ENCODE data around the gene COL23A1. TPM values are rescaled to one million over a fixed set of nuclear protein-coding genes. Genes with fewer than 3 reads are reported as not detected.

Gene COL23A1
- polyA plus RNA-seq, 2 of the 4 experiments (the other 2 are of a cell fraction): not detected

DNA sequence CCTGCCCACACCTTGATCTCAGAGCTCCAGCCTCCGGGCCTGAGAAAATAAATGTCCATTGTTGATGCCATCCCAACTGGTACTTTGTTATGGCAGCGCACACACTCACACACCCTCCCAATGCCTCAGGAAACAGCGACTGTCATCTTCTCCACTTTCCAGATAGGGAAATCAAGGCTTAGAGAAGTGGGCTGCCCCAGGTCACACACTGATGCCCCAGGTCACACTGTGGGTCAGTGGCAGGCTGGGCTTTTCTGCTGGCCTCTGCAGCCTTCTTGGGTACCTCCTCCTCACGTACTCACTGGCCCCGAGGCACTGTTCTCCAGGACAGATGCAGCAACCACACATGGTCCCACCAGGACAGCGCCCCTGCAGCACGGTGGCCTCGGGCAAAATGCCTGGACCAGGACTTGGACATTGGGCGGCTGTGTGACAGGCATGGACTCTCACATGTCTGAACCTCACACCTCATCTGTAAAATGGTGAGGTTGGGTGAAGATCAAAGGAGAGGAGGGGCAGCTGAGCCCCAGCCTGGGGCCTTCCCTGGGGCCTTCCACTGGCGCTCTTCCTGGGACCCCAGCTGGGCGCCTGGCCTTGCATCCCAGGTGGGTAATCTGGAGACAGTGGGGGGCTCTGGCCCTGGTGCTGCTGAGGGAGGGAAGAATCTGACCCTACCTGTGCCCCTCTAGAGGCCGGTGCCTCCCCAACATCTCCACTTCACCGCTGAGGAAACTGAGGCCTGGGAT is 156.0 kb downstream of the COL23A1 start:
- ATAC-seq (no peak), FAIRE-seq (no peak), DNase-seq (ENCODE audit: low read depth in 1 of 2, low spot score in 1 of 2) (no peak)
- POLR2A ChIA-PET: no interaction called here
- Histone ChIP-seq H3K9me3 (peaks cover 10% of the 10 kb centered on the region; the same call in 2 of the 3 replicates), H3K4me3 (no peak overlapping the region), H3K27ac (no peak overlapping the region), H3K4me1 (no peaks in the 10 kb centered on the region), H3K4me2 (no peak overlapping the region)
- CTCF ChIA-PET: no interaction called here
- TF ChIP-seq HMGXB4 (CRISPR knock-in tag; IDR thresholded peaks at IDR 0.05; ENCODE audit: borderline replicate concordance) (no peak), MAZ (IDR thresholded peaks at IDR 0.05; ENCODE audit: borderline replicate concordance, low read depth, low read length) (no peak), HDAC2 (IDR thresholded peaks at IDR 0.05) (no peak), ELK1 (IDR thresholded peaks at IDR 0.05; ENCODE audit: low read depth, low read length) (no peak), HOXB5 (CRISPR knock-in tag; IDR thresholded peaks at IDR 0.05) (no peak), HOXB13 (CRISPR knock-in tag; IDR thresholded peaks at IDR 0.05; ENCODE audit: low read depth) (no peak), HOXA7 (CRISPR knock-in tag; IDR thresholded peaks at IDR 0.05) (no peak), CBX2 (IDR thresholded peaks at IDR 0.05; ENCODE audit: borderline replicate concordance, low read depth) (no peak), MYC (IDR thresholded peaks at IDR 0.05; ENCODE audit: borderline replicate concordance, low read length) (no peak), CBX8 (IDR thresholded peaks at IDR 0.05) (no peak), MAX (IDR thresholded peaks at IDR 0.05) (no peak), SREBF2 (IDR thresholded peaks at IDR 0.05) (no peak), JUNB (IDR thresholded peaks at IDR 0.05) (no peak)
- TF ChIP-seq, protein P1, sequence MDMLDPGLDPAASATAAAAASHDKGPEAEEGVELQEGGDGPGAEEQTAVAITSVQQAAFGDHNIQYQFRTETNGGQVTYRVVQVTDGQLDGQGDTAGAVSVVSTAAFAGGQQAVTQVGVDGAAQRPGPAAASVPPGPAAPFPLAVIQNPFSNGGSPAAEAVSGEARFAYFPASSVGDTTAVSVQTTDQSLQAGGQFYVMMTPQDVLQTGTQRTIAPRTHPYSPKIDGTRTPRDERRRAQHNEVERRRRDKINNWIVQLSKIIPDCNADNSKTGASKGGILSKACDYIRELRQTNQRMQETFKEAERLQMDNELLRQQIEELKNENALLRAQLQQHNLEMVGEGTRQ (IDR thresholded peaks at IDR 0.05): no peak
- TF ChIP-seq, protein P2, sequence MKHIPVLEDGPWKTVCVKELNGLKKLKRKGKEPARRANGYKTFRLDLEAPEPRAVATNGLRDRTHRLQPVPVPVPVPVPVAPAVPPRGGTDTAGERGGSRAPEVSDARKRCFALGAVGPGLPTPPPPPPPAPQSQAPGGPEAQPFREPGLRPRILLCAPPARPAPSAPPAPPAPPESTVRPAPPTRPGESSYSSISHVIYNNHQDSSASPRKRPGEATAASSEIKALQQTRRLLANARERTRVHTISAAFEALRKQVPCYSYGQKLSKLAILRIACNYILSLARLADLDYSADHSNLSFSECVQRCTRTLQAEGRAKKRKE (CRISPR knock-in tag; IDR thresholded peaks at IDR 0.05; ENCODE audit: low read depth): no peak
- 41% methylated on average over 12 of the region's 13 CpGs for WGBS (ENCODE audit: missing lambda C conversion rate)

DNA sequence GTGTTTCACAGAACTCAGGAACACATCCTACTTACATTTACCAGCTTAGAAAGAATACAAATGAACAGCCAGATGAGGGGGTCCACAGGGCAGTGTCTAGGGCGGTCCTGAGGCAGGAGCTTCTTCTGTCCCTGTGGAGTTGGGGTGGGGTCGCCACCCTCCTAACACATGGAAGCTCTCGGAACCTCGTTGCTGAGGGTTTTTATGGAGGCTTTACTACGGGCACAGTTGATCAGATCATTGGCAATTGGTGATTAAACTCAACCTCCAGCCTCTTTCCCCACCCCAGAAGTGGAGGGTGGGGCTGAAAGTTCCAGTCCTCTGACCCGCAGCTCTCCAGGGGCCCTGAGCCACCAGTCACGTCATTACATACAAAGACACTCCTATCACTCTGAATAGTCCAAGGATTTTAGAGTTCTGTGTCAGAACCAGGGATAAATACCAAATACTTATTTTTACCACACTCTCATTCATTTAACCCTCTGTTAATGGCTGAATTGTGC is 156.9 kb downstream of the COL23A1 start:
- Histone ChIP-seq H3K4me1 (no peaks in the 10 kb centered on the region), H3K9me3 (peaks cover 10% of the 10 kb centered on the region; the same call in 2 of the 3 replicates)
- WGBS (ENCODE audit: missing lambda C conversion rate): 31% methylated on average over 7 of the region's 7 CpGs

More for the DNA sequence above, 156.9 kb downstream of the COL23A1 start:
- DNase-seq (ENCODE audit: low read depth in 1 of 2, low spot score in 1 of 2) (no peak), ATAC-seq (no peak), FAIRE-seq (no peak)
- ChIA-PET CTCF (no interaction called here), POLR2A (no interaction called here)
- TF ChIP-seq MAZ (IDR thresholded peaks at IDR 0.05; ENCODE audit: borderline replicate concordance, low read depth, low read length) (no peak), ZNF302 (CRISPR knock-in tag; IDR thresholded peaks at IDR 0.05) (no peak), BHLHE40 (IDR thresholded peaks at IDR 0.05; ENCODE audit: low read depth, low read length) (no peak), NFE2L2 (conservative IDR thresholded peaks at IDR 0.05; ENCODE audit: low read length) (no peak), MAX (IDR thresholded peaks at IDR 0.05) (no peak), FOSL2 (IDR thresholded peaks at IDR 0.05) (no peak), FOSL2 (CRISPR knock-in tag; IDR thresholded peaks at IDR 0.05) (no peak), NPAS2 (CRISPR knock-in tag; IDR thresholded peaks at IDR 0.05; ENCODE audit: borderline replicate concordance) (no peak), NR3C1 (IDR thresholded peaks at IDR 0.05) (no peak), HOXA7 (CRISPR knock-in tag; IDR thresholded peaks at IDR 0.05) (no peak), CHD2 (IDR thresholded peaks at IDR 0.05; ENCODE audit: low read length, partially characterized antibody) (no peak), GATA3 (IDR thresholded peaks at IDR 0.05; ENCODE audit: borderline replicate concordance) (no peak), FOSB (CRISPR knock-in tag; IDR thresholded peaks at IDR 0.05) (no peak), EP300 (IDR thresholded peaks at IDR 0.05) (no peak), PBX3 (IDR thresholded peaks at IDR 0.05) (no peak), MYC (IDR thresholded peaks at IDR 0.05; ENCODE audit: borderline replicate concordance, low read length) (no peak), SREBF2 (IDR thresholded peaks at IDR 0.05) (no peak), PHF8 (IDR thresholded peaks at IDR 0.05; ENCODE audit: borderline replicate concordance, low read depth) (no peak), CBX2 (IDR thresholded peaks at IDR 0.05; ENCODE audit: borderline replicate concordance, low read depth) (no peak)
- TF ChIP-seq, protein P1 (IDR thresholded peaks at IDR 0.05): no peak
- Histone ChIP-seq H3K4me2 (no peak overlapping the region), H3K4me3 (no peak overlapping the region), H3K27ac (no peak overlapping the region)

Measured in A549 (cell line).